MM.1S (cell line): ENCODE data around the gene TSPO2.

Source experiments
- DNase-seq: peaks from one replicate; pipeline ENCODE4 v3.0.0-alpha.2; 2015
- H2AFZ ChIP-seq: fragments of 300-600 bp; sonication (generic); 2 replicates; pipeline ENCODE4 v1.6.0; 2016; ENCODE audit warnings: antibody characterized with exemption, low read length
- H3F3A ChIP-seq: fragments of 300-600 bp; sonication (generic); 2 replicates; pipeline ENCODE4 v1.6.1; 2016; ENCODE audit warnings: mild to moderate bottlenecking, antibody characterized with exemption, low read length, moderate library complexity, mixed read lengths; ENCODE audit not compliant: insufficient read depth
- H3K27ac ChIP-seq: fragments of 300-600 bp; sonication (generic); 2 replicates; pipeline ENCODE4 v1.5.1; 2016; ENCODE audit warnings: mild to moderate bottlenecking, low read length
- H3K27me3 ChIP-seq: fragments of 300-600 bp; sonication (generic); replicated peaks from 2 replicates; pipeline ENCODE4 v1.6.0; 2016; ENCODE audit warnings: low read length; ENCODE audit not compliant: insufficient read depth
- H3K36me3 ChIP-seq: fragments of 300-600 bp; sonication (generic); replicated peaks from 2 replicates; pipeline ENCODE4 v1.6.1; 2016; ENCODE audit warnings: mild to moderate bottlenecking, low read length, mixed read lengths; ENCODE audit not compliant: insufficient read depth
- H3K4me1 ChIP-seq: fragments of 300-600 bp; sonication (generic); 2 replicates; pipeline ENCODE4 v1.6.1; 2016; ENCODE audit warnings: low read length, mixed read lengths
- H3K4me2 ChIP-seq: fragments of 300-600 bp; sonication (generic); 2 replicates; pipeline ENCODE4 v1.6.0; 2016; ENCODE audit warnings: low read depth, low read length
- H3K4me3 ChIP-seq: fragments of 300-600 bp; sonication (generic); 2 replicates; pipeline ENCODE4 v1.5.1; 2016; ENCODE audit warnings: low read length, mixed read lengths
- H3K79me2 ChIP-seq: fragments of 300-600 bp; sonication (generic); 2 replicates; pipeline ENCODE4 v1.6.1; 2016; ENCODE audit warnings: mixed run types, low read length, mixed read lengths
- H3K9ac ChIP-seq: fragments of 300-600 bp; sonication (generic); 2 replicates; pipeline ENCODE4 v1.6.1; 2016; ENCODE audit warnings: low read length, mixed read lengths
- H3K9me2 ChIP-seq: fragments of 300-600 bp; sonication (generic); replicated peaks from 2 replicates; pipeline ENCODE4 v1.6.1; 2016; ENCODE audit warnings: mild to moderate bottlenecking, low read length, mixed read lengths; ENCODE audit not compliant: insufficient read depth
- H3K9me3 ChIP-seq: fragments of 300-600 bp; sonication (generic); replicated peaks from 2 replicates; pipeline ENCODE4 v1.6.1; 2016; ENCODE audit warnings: mild to moderate bottlenecking, low read length, mixed read lengths; ENCODE audit not compliant: insufficient read depth
- H4K20me1 ChIP-seq: fragments of 300-600 bp; sonication (generic); 2 replicates; pipeline ENCODE4 v1.6.1; 2016; ENCODE audit warnings: mild to moderate bottlenecking, low read length, moderate library complexity, mixed read lengths; ENCODE audit not compliant: insufficient read depth
- EZH2 ChIP-seq: fragments of 300-600 bp; sonication (generic); optimal IDR thresholded peaks from 2 replicates; pipeline ENCODE3; 2017; ENCODE audit warnings: low read depth, mild to moderate bottlenecking, antibody characterized with exemption, low read length, mixed read lengths
- EZH2phosphoT487 ChIP-seq: fragments of 300-600 bp; sonication (generic); IDR thresholded peaks from 2 replicates; pipeline ENCODE4 v1.6.1; 2018; ENCODE audit warnings: antibody characterized with exemption, low read length
- TF ChIP-seq, protein P1 (sequence below): fragments of 300-600 bp; sonication (generic); IDR thresholded peaks from 2 replicates; pipeline ENCODE4 v1.5.1; 2016; ENCODE audit warnings: antibody characterized with exemption, low read length, mixed read lengths

Gene TSPO2

DNA sequence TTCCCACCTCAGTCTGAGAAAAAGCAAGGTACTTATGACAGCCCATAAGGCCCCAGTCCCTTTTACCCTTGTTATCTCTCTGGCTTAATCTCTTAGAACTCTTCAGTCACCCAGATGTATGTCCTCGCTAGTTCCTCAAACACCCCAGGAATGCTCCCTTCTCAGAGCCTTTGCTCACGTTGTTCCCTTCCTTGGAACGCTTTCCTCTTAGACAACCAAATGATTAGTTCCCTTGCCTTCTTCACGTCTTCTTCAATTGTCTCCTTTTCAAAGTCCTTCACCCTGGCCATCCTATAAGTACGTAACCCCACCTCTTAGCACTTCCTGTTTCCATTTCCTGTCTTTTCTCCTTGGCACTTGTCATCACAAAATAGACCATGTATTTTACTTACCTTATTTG is 9.6 kb downstream of the TSPO2 start:
- DNase-seq, result no peak
- H3K4me1 ChIP-seq, result peaks cover 22% of the 10 kb centered on the region
- H3K9me3 ChIP-seq, result no peaks in the 10 kb centered on the region
- TF ChIP-seq EZH2 (no peak), EZH2phosphoT487 (no peak)
- TF ChIP-seq, protein P1, sequence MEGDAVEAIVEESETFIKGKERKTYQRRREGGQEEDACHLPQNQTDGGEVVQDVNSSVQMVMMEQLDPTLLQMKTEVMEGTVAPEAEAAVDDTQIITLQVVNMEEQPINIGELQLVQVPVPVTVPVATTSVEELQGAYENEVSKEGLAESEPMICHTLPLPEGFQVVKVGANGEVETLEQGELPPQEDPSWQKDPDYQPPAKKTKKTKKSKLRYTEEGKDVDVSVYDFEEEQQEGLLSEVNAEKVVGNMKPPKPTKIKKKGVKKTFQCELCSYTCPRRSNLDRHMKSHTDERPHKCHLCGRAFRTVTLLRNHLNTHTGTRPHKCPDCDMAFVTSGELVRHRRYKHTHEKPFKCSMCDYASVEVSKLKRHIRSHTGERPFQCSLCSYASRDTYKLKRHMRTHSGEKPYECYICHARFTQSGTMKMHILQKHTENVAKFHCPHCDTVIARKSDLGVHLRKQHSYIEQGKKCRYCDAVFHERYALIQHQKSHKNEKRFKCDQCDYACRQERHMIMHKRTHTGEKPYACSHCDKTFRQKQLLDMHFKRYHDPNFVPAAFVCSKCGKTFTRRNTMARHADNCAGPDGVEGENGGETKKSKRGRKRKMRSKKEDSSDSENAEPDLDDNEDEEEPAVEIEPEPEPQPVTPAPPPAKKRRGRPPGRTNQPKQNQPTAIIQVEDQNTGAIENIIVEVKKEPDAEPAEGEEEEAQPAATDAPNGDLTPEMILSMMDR, result no peak
- H3K36me3 ChIP-seq, result no peaks in the 10 kb centered on the region
- H3F3A ChIP-seq, result no peaks in the 10 kb centered on the region
- no peak overlapping the region for H3K9ac ChIP-seq
- H3K9me2 ChIP-seq, result no peaks in the 10 kb centered on the region
- H3K27me3 ChIP-seq, result no peaks in the 10 kb centered on the region
- H3K79me2 ChIP-seq, result no peaks in the 10 kb centered on the region
- no peak overlapping the region for H3K4me2 ChIP-seq
- H4K20me1 ChIP-seq, result no peaks in the 10 kb centered on the region
- H2AFZ ChIP-seq, result no peak overlapping the region
- no peak overlapping the region for H3K27ac ChIP-seq
- no peak overlapping the region for H3K4me3 ChIP-seq

DNA sequence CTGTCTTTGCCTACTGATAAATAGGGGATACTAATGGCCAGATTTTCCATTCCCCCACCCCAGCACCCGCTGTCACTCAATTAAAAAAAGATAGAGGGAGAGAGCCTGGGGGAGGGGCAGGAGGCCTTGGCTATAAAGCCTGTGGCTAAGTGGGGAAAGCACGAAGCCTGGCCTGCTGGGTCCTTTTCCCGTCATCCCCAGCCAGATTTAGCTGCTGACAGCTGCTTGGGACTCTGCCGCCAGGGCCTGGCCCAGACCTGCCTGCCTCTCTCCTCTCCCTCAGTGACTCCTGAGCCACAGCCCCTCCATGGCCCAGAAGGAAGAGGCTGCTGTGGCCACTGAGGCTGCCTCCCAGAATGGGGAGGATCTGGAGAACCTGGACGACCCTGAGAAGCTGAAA is 10.8 kb downstream of the TSPO2 start, which contains the start of gene APOBEC2:
Gene APOBEC2 (plus strand): TSS at position 162 of the 400 bp plus-strand sequence. CDS start 146 bp downstream, at position 308.
- H3K27ac ChIP-seq, result no peak within 1 kb of the TSS
- H3K4me2 ChIP-seq, result no peak within 1 kb of the TSS

DNA sequence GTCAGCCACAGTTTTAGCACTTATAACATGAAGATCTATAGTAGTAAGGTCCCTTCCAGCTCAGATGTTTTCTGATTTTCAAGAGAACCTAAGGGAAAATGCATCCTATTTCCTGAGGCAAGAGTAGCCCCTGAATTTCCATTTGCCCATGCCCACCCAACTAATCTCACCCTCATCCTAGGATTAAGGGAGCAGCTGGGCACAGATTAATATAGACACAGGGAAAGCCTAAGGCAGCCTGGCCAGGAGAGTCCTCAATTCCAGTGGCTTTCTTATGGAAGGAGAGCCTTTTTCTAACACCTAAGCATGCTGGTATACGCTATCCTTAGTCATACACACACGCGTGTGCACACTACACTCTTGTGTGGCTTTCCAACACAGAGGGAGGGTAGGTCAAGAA is 12.2 kb downstream of the TSPO2 start:
- TF ChIP-seq EZH2, result no peak
- TF ChIP-seq, protein P1, result no peak
- TF ChIP-seq EZH2phosphoT487, result no peak
- no peak overlapping the region for H3K27ac ChIP-seq
- no peaks in the 10 kb centered on the region for H3K27me3 ChIP-seq
- no peaks in the 10 kb centered on the region for H3K9me2 ChIP-seq
- H3K9ac ChIP-seq, result no peak overlapping the region
- H3K9me3 ChIP-seq, result no peaks in the 10 kb centered on the region
- DNase-seq, result no peak
- H3K36me3 ChIP-seq, result no peaks in the 10 kb centered on the region
- H3K4me1 ChIP-seq, result peaks cover 22% of the 10 kb centered on the region
- no peaks in the 10 kb centered on the region for H3F3A ChIP-seq
- no peaks in the 10 kb centered on the region for H4K20me1 ChIP-seq
- peak overlapping the region; percentile 64 for H3K4me2 ChIP-seq
- H2AFZ ChIP-seq, result no peak overlapping the region
- no peaks in the 10 kb centered on the region for H3K79me2 ChIP-seq
- H3K4me3 ChIP-seq, result no peak overlapping the region

More for the DNA sequence above, 10.8 kb downstream of the TSPO2 start, which contains the start of gene APOBEC2:
- Histone ChIP-seq H3K79me2 (no peaks in the 10 kb centered on the region), H3K36me3 (no peaks in the 10 kb centered on the region), H4K20me1 (no peaks in the 10 kb centered on the region), H2AFZ (no peak within 1 kb of the TSS), H3F3A (no peaks in the 10 kb centered on the region), H3K4me3 (no peak within 1 kb of the TSS), H3K9ac (no peak within 1 kb of the TSS), H3K27me3 (no peaks in the 10 kb centered on the region), H3K4me1 (peaks cover 22% of the 10 kb centered on the region), H3K9me2 (no peaks in the 10 kb centered on the region), H3K9me3 (no peaks in the 10 kb centered on the region)
- TF ChIP-seq, protein P1, result no peak
- no peak for TF ChIP-seq EZH2
- no peak for TF ChIP-seq EZH2phosphoT487
- no peak for DNase-seq
